Measurements from ENCODE around the gene EPB42.
"Not testable (repeated sequence)": the region's sequence is repeated elsewhere in the genome, so short reads cannot be mapped to it uniquely, and the experiment has no call there.

Gene EPB42

GRCh38 chr15:43204016-43204901, 16.6 kb downstream of the EPB42 start:
- no peak for TF ChIP-seq EZH2 (IDR thresholded peaks at IDR 0.05)
- TF ChIP-seq POLR2AphosphoS5 (IDR thresholded peaks at IDR 0.05; ENCODE audit: borderline replicate concordance, low read depth, low read length) = no peak
- TF ChIP-seq FOXP2 (optimal IDR thresholded peaks at IDR 0.05; ENCODE audit: control extremely low read depth, extremely low read length, insufficient read depth) = no peak
- no peak for DNase-seq (ENCODE audit: low read depth, low spot score)
- Histone ChIP-seq H3K9me3 (ENCODE audit: low read depth, low read length) (no peaks in the 10 kb centered on the region), H3K4me3 (no peak overlapping the region), H3K9ac (ENCODE audit: insufficient read length) (no peak overlapping the region), H3K36me3 (ENCODE audit: insufficient read depth, low read length) (no peaks in the 10 kb centered on the region), H3K27ac (no peak overlapping the region)

- no peak overlapping the region for H3K4me3 ChIP-seq
- DNase-seq (ENCODE audit: low read depth, low spot score) = no peak
- H3K27ac ChIP-seq = no peak overlapping the region
- no peaks in the 10 kb centered on the region for H3K9me3 ChIP-seq (ENCODE audit: low read depth, low read length)
- H3K36me3 ChIP-seq (ENCODE audit: insufficient read depth, low read length) = no peaks in the 10 kb centered on the region
- TF ChIP-seq FOXP2 (optimal IDR thresholded peaks at IDR 0.05; ENCODE audit: control extremely low read depth, extremely low read length, insufficient read depth) (no peak), EZH2 (IDR thresholded peaks at IDR 0.05) (no peak), POLR2AphosphoS5 (IDR thresholded peaks at IDR 0.05; ENCODE audit: borderline replicate concordance, low read depth, low read length) (no peak)
- H3K9ac ChIP-seq (ENCODE audit: insufficient read length) = no peak overlapping the region
These were observed 20.8 kb downstream of the EPB42 start for GRCh38 chr15:43199945-43200488.

GRCh38 chr15:43198992-43199391, 21.8 kb downstream of the EPB42 start:
- no peak for DNase-seq (ENCODE audit: low read depth, low spot score)
- no peak for TF ChIP-seq POLR2AphosphoS5 (IDR thresholded peaks at IDR 0.05; ENCODE audit: borderline replicate concordance, low read depth, low read length)
- TF ChIP-seq EZH2 (IDR thresholded peaks at IDR 0.05) = no peak
- no peak for TF ChIP-seq FOXP2 (optimal IDR thresholded peaks at IDR 0.05; ENCODE audit: control extremely low read depth, extremely low read length, insufficient read depth)
- H3K36me3 ChIP-seq (ENCODE audit: insufficient read depth, low read length) = no peaks in the 10 kb centered on the region
- H3K4me3 ChIP-seq = no peak overlapping the region
- H3K9me3 ChIP-seq (ENCODE audit: low read depth, low read length) = no peaks in the 10 kb centered on the region
- H3K9ac ChIP-seq (ENCODE audit: insufficient read length) = no peak overlapping the region
- H3K27ac ChIP-seq = no peak overlapping the region

- DNase-seq (ENCODE audit: low read depth, low spot score); H3K27ac ChIP-seq; H3K9me3 ChIP-seq (ENCODE audit: low read depth, low read length); H3K9ac ChIP-seq (ENCODE audit: insufficient read length); H3K4me3 ChIP-seq; H3K36me3 ChIP-seq (ENCODE audit: insufficient read depth, low read length): not testable (repeated sequence)
These were observed 22.3 kb downstream of the EPB42 start for GRCh38 chr15:43198556-43198955.

- not testable (repeated sequence) for H3K9ac ChIP-seq (ENCODE audit: insufficient read length)
These were observed 23.0 kb downstream of the EPB42 start for GRCh38 chr15:43197773-43198172.

GRCh38 chr15:43196760-43197548, 23.9 kb downstream of the EPB42 start:
- Histone ChIP-seq H3K36me3 (ENCODE audit: insufficient read depth, low read length) (no peaks in the 10 kb centered on the region), H3K9ac (ENCODE audit: insufficient read length) (no peak overlapping the region), H3K9me3 (ENCODE audit: low read depth, low read length) (no peaks in the 10 kb centered on the region), H3K27ac (no peak overlapping the region), H3K4me3 (no peak overlapping the region)
- TF ChIP-seq EZH2 (IDR thresholded peaks at IDR 0.05) = no peak
- no peak for TF ChIP-seq FOXP2 (optimal IDR thresholded peaks at IDR 0.05; ENCODE audit: control extremely low read depth, extremely low read length, insufficient read depth)
- no peak for TF ChIP-seq POLR2AphosphoS5 (IDR thresholded peaks at IDR 0.05; ENCODE audit: borderline replicate concordance, low read depth, low read length)
- no peak for DNase-seq (ENCODE audit: low read depth, low spot score)

More at GRCh38 chr15:43197773-43198172, 23.0 kb downstream of the EPB42 start:
- not testable (repeated sequence) for H3K4me3 ChIP-seq; H3K27ac ChIP-seq; H3K9me3 ChIP-seq (ENCODE audit: low read depth, low read length); DNase-seq (ENCODE audit: low read depth, low spot score); H3K36me3 ChIP-seq (ENCODE audit: insufficient read depth, low read length)

GRCh38 chr15:43194795-43195194, 26.0 kb downstream of the EPB42 start:
- Histone ChIP-seq H3K9ac (ENCODE audit: insufficient read length) (no peak overlapping the region), H3K4me3 (no peak overlapping the region), H3K9me3 (ENCODE audit: low read depth, low read length) (no peaks in the 10 kb centered on the region), H3K27ac (no peak overlapping the region), H3K36me3 (ENCODE audit: insufficient read depth, low read length) (no peaks in the 10 kb centered on the region; the same call in 1 of the 2 replicates)
- no peak for DNase-seq (ENCODE audit: low read depth, low spot score)
- TF ChIP-seq FOXP2 (optimal IDR thresholded peaks at IDR 0.05; ENCODE audit: control extremely low read depth, extremely low read length, insufficient read depth) (no peak), EZH2 (IDR thresholded peaks at IDR 0.05) (no peak), POLR2AphosphoS5 (IDR thresholded peaks at IDR 0.05; ENCODE audit: borderline replicate concordance, low read depth, low read length) (no peak)

GRCh38 chr15:43193710-43194109, 27.1 kb downstream of the EPB42 start:
- no peaks in the 10 kb centered on the region; the same call in 1 of the 2 replicates for H3K36me3 ChIP-seq (ENCODE audit: insufficient read depth, low read length)
- no peak for TF ChIP-seq EZH2 (IDR thresholded peaks at IDR 0.05)
- TF ChIP-seq FOXP2 (optimal IDR thresholded peaks at IDR 0.05; ENCODE audit: control extremely low read depth, extremely low read length, insufficient read depth) = no peak
- TF ChIP-seq POLR2AphosphoS5 (IDR thresholded peaks at IDR 0.05; ENCODE audit: borderline replicate concordance, low read depth, low read length) = no peak
- H3K27ac ChIP-seq = no peak overlapping the region
- no peak for DNase-seq (ENCODE audit: low read depth, low spot score)
- no peaks in the 10 kb centered on the region for H3K9me3 ChIP-seq (ENCODE audit: low read depth, low read length)
- H3K9ac ChIP-seq (ENCODE audit: insufficient read length) = no peak overlapping the region
- H3K4me3 ChIP-seq = no peak overlapping the region

Measured in SK-N-MC (cell line).